Neural cell (in vitro differentiated cells): ENCODE results near the gene GLB1L3. TPM values are rescaled to one million over a fixed set of nuclear protein-coding genes. Genes with fewer than 3 reads are reported as not detected.

Source experiments
- H2AFZ ChIP-seq: fragments of 200-600, 300-800 bp; sonication (generic), shearing (Covaris generic); 2 replicates; pipeline ENCODE4 v1.6.0; 2014; ENCODE audit warnings: low read depth, mild to moderate bottlenecking, antibody characterized with exemption, low read length, moderate library complexity
- H3F3A ChIP-seq: fragments of 200-600 bp; shearing (Covaris generic); 2 replicates; pipeline ENCODE4 v1.6.1; 2016; ENCODE audit warnings: mild to moderate bottlenecking, moderate library complexity, mixed read lengths, antibody characterized with exemption, low read length; ENCODE audit not compliant: insufficient read depth, poor library complexity, severe bottlenecking
- H3K27ac ChIP-seq: fragments of 200-600, 300-800 bp; sonication (generic), shearing (Covaris generic); 2 replicates; pipeline ENCODE4 v1.5.1; 2014; ENCODE audit warnings: mild to moderate bottlenecking, low read length, moderate library complexity
- H3K27me3 ChIP-seq: fragments of 300-800, 200-600 bp; sonication (generic), shearing (Covaris generic); 2 replicates; pipeline ENCODE4 v1.6.0; 2014; ENCODE audit warnings: mild to moderate bottlenecking, low read depth, low read length, moderate library complexity; ENCODE audit not compliant: insufficient read depth
- H3K36me3 ChIP-seq: fragments of 300-800, 200-600 bp; sonication (generic), shearing (Covaris generic); 2 replicates; pipeline ENCODE4 v1.5.1; 2014; ENCODE audit warnings: mild to moderate bottlenecking, antibody characterized with exemption, low read length, moderate library complexity; ENCODE audit not compliant: insufficient read depth
- H3K4me2 ChIP-seq: fragments of 300-800, 200-600 bp; sonication (generic), shearing (Covaris generic); 2 replicates; pipeline ENCODE4 v1.6.0; 2014; ENCODE audit warnings: mild to moderate bottlenecking, low read length
- H3K4me3 ChIP-seq: fragments of 300-800, 200-600 bp; sonication (generic), shearing (Covaris generic); 2 replicates; pipeline ENCODE4 v1.5.1; 2014; ENCODE audit warnings: mild to moderate bottlenecking, low read length, moderate library complexity
- H3K79me2 ChIP-seq: fragments of 200-600 bp; shearing (Covaris generic); replicated peaks from 2 replicates; pipeline ENCODE4 v1.6.0; 2014; ENCODE audit warnings: mild to moderate bottlenecking, low read length, moderate library complexity; ENCODE audit not compliant: insufficient read depth
- H3K9ac ChIP-seq: fragments of 300-800, 200-600 bp; sonication (generic), shearing (Covaris generic); 2 replicates; pipeline ENCODE4 v1.6.1; 2016; ENCODE audit warnings: mild to moderate bottlenecking, low read length, mixed read lengths
- H3K9me2 ChIP-seq: fragments of 200-600 bp; shearing (Covaris generic); 2 replicates; pipeline ENCODE4 v1.6.1; 2016; ENCODE audit warnings: mild to moderate bottlenecking, low read length, mixed read lengths; ENCODE audit not compliant: insufficient read depth
- H3K9me3 ChIP-seq: fragments of 200-600, 300-800 bp; sonication (generic), shearing (Covaris generic); 2 replicates; pipeline ENCODE4 v1.6.1; 2016; ENCODE audit warnings: mild to moderate bottlenecking, mixed run types, low read length, moderate library complexity, mixed read lengths
- H4K20me1 ChIP-seq: fragments of 200-600 bp; shearing (Covaris generic); 2 replicates; pipeline ENCODE4 v1.6.1; 2016; ENCODE audit warnings: mild to moderate bottlenecking, mixed run types; ENCODE audit not compliant: insufficient read depth
- CTCF ChIP-seq: fragments of 450-650 bp; IDR thresholded peaks from 2 replicates; pipeline ENCODE4 v1.5.1; 2014; ENCODE audit warnings: antibody characterized with exemption, mild to moderate bottlenecking, moderate library complexity; ENCODE audit not compliant: poor library complexity, severe bottlenecking
- EP300 ChIP-seq: fragments of 450-650 bp; conservative IDR thresholded peaks from 2 replicates; pipeline ENCODE4 v1.6.1; 2014; ENCODE audit warnings: antibody characterized with exemption, mild to moderate bottlenecking, moderate library complexity; ENCODE audit not compliant: poor library complexity, severe bottlenecking
- EZH2 ChIP-seq: fragments of 200-600, 300-800 bp; shearing (Covaris generic), sonication (generic); IDR thresholded peaks from 2 replicates; pipeline ENCODE4 v1.6.1; 2014; ENCODE audit warnings: antibody characterized with exemption, low read length, borderline replicate concordance, mild to moderate bottlenecking; ENCODE audit not compliant: insufficient read depth, poor library complexity, severe bottlenecking
- MXI1 ChIP-seq: fragments of 450-650 bp; conservative IDR thresholded peaks from 2 replicates; pipeline ENCODE4 v1.6.1; 2014; ENCODE audit warnings: antibody characterized with exemption, mild to moderate bottlenecking; ENCODE audit not compliant: poor library complexity, severe bottlenecking
- POLR2AphosphoS5 ChIP-seq: IDR thresholded peaks from 2 replicates; pipeline ENCODE4 v1.6.1; 2012
- RAD21 ChIP-seq: fragments of 450-650 bp; conservative IDR thresholded peaks from 2 replicates; pipeline ENCODE4 v1.6.1; 2014; ENCODE audit warnings: antibody characterized with exemption, mild to moderate bottlenecking, moderate library complexity
- REST ChIP-seq: IDR thresholded peaks from 2 replicates; pipeline ENCODE4 v1.6.1; 2012; ENCODE audit warnings: borderline replicate concordance
- SMC3 ChIP-seq: fragments of 450-650 bp; conservative IDR thresholded peaks from 2 replicates; pipeline ENCODE4 v1.6.1; 2014; ENCODE audit warnings: antibody characterized with exemption, mild to moderate bottlenecking, moderate library complexity; ENCODE audit not compliant: poor library complexity
- TAF1 ChIP-seq: IDR thresholded peaks from 2 replicates; pipeline ENCODE4 v1.6.1; 2012; ENCODE audit warnings: low read depth
- polyA plus RNA-seq: library from polyadenylated mRNA; depleted of rRNA; stranded (reverse); fragments of >200 nt; gene quantifications from 2 replicates; pipeline ENCODE4 v1.2.3, GENCODE V29; 2014

The GLB1L3 gene
- polyA plus RNA-seq, 1 donor from 2014 or later, result 0.19 TPM

GRCh38 chr11:134357545-134357839 is 81.3 kb downstream of the GLB1L3 start:
- H3K4me3 ChIP-seq, result no peak overlapping the region
- no peaks in the 10 kb centered on the region for H3K27me3 ChIP-seq
- H3K36me3 ChIP-seq, result no peaks in the 10 kb centered on the region
- no peak overlapping the region for H3K4me2 ChIP-seq
- H3K27ac ChIP-seq, result no peak overlapping the region
- no peaks in the 10 kb centered on the region for H3K9me2 ChIP-seq
- no peak overlapping the region for H3K9ac ChIP-seq
- no peaks in the 10 kb centered on the region for H3K9me3 ChIP-seq
- no peaks in the 10 kb centered on the region for H3K79me2 ChIP-seq
- no peak for TF ChIP-seq SMC3
- TF ChIP-seq POLR2AphosphoS5, result no peak
- TF ChIP-seq CTCF, result no peak
- TF ChIP-seq RAD21, result no peak
- TF ChIP-seq MXI1, result no peak
- no peak for TF ChIP-seq REST
- TF ChIP-seq EP300, result no peak
- no peak for TF ChIP-seq EZH2
- TF ChIP-seq TAF1, result no peak
- no peak overlapping the region for H2AFZ ChIP-seq
- H3F3A ChIP-seq, result no peaks in the 10 kb centered on the region
- H4K20me1 ChIP-seq, result no peaks in the 10 kb centered on the region

- H3K36me3 ChIP-seq, result no peaks in the 10 kb centered on the region
- H3K9ac ChIP-seq, result no peak overlapping the region
- no peak for TF ChIP-seq REST
- no peak for TF ChIP-seq POLR2AphosphoS5
- no peak for TF ChIP-seq RAD21
- no peak for TF ChIP-seq EZH2
- no peak for TF ChIP-seq TAF1
- no peak for TF ChIP-seq SMC3
- TF ChIP-seq MXI1, result no peak
- TF ChIP-seq EP300, result no peak
- no peak for TF ChIP-seq CTCF
- no peaks in the 10 kb centered on the region for H4K20me1 ChIP-seq
- no peaks in the 10 kb centered on the region for H3F3A ChIP-seq
- no peak overlapping the region for H3K4me3 ChIP-seq
- no peak overlapping the region for H3K4me2 ChIP-seq
- no peaks in the 10 kb centered on the region for H3K9me2 ChIP-seq
- H3K27me3 ChIP-seq, result no peaks in the 10 kb centered on the region
- H3K9me3 ChIP-seq, result no peaks in the 10 kb centered on the region
- no peak overlapping the region for H3K27ac ChIP-seq
- H3K79me2 ChIP-seq, result no peaks in the 10 kb centered on the region
- H2AFZ ChIP-seq, result no peak overlapping the region
Observed at GRCh38 chr11:134358165-134358855, 82.1 kb downstream of the GLB1L3 start.
